Measurements from ENCODE around the gene TSPYL1.
"Not testable (repeated sequence)": the region's sequence is repeated elsewhere in the genome, so short reads cannot be mapped to it uniquely, and the experiment has no call there.

The TSPYL1 gene

DNA sequence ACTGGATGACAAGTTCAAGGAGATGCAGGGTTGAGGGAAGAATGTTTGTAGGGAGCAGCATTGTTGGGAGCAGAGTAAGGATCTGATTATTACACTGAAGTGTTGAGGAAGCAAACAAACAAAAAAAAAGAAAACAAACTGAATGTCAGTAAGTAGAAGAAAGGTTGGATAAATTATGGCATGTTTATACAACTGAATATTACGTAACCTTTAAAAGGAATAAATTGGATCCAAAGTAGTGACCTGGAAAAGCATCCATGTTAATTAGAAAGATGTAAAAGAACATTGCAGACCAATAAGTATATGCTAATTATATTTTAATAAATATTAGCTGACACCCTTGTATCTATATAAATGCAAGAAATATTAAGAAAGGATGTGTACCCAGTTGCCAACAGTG is 12.8 kb upstream of the TSPYL1 start:
- no peak for DNase-seq

DNA sequence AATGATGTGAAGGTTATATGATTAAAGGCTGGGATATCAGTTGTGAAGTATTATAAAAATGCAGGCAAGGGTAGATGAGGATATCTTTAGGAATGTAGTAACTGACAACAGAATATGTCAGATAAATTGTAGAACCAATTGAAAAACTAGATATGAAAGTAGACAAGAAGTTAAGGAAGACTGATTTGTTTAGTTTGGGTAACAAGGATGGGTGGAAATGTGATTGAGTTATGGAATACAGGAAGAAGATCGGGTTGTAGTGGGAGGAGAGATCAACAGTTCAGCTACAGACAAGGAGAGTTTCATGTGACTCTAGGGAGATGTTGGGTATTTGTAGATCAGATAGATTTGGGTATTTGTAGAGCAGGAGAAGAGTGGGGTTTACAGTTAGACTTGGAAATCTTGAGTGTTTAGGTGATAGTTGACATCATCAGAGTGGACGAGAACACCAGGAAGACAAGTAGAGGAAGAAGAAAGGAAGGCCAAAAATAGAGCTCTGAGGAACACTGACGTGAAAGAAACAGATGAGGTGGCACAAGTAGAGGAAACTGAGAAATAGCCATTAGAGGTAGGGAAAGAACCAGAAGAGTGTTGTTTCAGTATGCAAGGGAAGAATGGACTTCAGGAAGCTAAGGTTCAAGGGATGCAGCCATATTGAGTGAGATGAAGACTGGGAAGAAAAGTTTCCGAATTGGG is 12.1 kb upstream of the TSPYL1 start:
- DNase-seq, result no peak

DNA sequence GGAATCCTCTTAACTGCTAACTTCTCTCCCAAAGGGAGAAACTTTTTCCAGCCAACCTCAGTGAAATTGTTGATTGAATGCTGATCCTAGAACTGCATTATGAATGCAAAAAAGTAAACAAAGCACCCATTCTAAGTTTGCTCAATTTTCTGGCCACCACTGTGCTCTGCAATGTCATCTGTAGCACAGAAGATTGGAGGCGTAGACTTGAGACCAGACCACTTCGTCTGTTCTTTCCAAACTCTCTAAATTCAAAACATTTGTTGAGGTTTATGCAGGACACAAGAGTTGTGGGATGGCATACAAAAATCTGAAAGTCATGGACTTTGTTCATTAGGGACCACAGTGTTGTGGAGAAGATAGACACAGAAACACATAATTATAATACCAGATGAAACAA is 11.1 kb upstream of the TSPYL1 start:
- no peak for DNase-seq

DNA sequence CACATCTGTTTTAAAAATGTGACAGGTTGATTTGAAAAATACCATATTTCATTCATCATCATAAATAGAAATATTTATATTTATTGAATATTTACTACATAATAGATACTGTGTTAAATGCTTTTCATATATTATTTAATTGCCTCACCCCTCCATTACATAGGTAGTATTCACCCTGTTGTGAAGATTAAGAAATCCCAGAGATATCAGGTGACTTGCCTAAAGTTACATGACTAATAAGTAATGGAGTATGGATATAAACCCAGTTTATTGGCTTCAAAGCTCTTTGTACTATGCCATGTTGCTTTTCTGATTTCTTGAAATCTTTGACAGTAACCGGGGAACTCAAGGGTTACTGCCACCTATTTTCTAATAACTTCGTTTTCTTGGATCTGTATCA is 10.1 kb upstream of the TSPYL1 start:
- no peak for DNase-seq

DNA sequence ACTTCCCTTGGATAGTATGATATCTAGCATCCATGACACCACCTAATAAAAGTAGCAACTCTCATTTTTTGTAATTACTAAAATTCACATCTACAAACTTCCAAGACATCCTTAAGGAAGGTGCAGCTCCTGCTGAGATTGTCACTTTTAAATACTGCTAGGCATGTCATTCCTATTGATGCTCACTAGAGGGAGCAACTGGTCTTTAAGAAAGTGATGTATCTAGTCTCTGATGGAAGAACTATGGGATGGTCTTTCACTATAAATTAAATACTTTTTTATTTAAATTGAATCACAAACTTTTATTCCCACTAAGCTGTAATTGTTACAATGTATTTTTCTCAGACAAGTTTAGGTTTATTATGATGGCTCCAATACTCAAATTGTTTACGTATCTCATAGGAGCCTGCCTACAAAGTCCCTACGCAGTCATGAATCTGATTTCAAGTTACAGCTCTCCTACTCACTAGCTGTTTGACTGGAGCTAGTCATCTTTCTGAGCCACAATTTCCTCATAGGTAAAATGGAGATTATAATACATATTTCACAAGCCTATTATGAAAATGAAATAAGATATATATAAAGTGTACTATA is 8.1 kb upstream of the TSPYL1 start:
- peak; percentile 57 for DNase-seq

DNA sequence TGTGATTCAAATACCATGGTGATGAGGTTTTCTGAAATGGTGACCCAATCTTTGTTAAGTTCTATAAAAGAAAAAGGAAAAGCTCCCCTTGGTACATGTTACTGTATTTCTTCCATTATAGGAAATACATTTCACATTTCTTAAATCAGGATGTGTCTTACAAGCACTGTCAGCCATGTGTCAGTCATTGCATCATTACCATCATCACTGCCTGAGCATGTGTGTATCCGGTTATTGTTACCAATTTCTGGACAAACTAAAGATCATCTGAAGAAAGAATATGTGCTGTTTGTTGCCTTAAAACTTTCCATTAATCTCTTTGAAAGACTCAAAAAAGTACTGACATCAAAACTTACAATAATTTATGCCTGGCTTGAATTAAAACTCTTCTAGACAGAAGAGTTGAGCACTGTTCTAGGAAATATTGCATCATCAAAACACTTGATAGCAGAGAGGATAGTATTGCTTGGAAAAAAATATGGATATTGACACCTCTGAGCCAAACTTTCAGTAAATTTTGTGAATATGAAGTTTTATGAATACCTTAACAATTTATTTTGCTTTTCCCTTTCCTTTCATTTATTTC is 7.1 kb upstream of the TSPYL1 start:
- no peak for DNase-seq

DNA sequence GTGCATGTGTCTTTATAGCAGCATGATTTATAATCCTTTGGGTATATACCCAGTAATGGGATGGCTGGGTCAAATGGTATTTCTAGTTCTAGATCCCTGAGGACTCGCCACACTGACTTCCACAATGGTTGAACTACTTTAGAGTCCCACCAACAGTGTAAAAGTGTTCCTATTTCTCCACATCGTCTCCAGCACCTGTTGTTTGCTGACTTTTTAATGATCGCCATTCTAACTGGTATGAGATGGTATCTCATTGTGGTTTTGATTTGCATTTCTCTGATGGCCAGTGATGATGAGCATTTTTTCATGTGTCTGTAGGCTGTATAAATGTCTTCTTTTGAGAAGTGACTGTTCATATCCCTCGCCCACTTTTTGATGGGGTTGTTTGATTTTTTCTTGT is 5.3 kb upstream of the TSPYL1 start:
- not testable (repeated sequence) for DNase-seq

DNA sequence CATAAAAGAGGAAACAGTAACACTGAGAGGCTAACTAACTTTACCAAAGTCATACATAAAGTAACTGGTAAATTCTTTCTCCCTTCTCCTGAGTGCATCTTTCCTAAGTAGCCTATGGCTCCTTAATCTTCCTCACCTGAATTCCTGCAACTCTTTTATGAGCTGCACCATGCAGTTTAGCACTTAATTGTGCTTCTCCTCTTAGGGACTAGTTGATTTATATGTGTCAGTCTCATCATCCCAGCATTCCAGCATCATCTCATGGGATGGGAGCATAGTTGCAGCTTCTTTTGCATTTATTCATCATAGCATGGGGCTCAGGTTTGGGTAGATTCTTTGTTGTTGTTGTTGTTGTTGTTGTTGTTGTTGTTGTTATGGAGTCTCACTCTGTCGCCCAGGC is 3.5 kb upstream of the TSPYL1 start:
- no peak for DNase-seq

DNA sequence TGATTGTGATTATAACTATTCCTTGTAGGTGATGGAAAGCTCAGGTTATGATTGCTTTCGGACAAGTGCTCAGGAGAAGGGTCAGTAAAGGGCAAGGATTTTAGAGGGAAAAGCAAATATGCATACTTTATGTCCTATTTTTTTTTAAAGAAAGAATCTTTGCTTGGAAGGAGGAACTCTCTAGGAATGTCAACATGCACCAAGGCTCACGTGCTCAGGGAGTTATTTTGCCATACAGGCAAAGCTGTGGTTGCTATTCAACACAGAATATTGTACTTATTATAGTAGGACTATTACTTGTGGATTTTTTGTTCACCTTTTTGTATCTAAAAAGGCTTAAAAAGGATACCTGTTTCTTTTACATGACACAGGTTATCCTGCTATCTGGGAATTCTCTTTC is 3.0 kb upstream of the TSPYL1 start:
- DNase-seq, result no peak

DNA sequence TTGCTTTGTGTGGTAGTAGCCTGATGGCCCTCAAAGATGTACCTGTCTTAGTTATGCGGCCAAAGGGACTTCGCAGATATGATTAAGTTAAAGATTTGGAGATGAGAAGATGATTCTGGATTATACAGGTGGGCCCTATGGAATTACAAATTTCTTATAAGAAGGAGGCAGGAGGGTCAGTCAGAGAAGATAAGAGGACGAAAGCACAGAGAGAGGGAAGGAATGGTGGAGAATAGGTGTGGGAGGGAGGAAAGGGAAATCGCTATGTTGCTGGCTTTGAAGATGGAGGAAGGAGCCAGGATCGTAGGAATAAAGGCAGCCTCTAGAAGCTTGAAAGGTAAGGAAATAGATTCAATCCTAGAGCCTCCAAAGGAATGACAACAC is 1.2 kb upstream of the TSPYL1 start:
- DNase-seq, result no peak

DNA sequence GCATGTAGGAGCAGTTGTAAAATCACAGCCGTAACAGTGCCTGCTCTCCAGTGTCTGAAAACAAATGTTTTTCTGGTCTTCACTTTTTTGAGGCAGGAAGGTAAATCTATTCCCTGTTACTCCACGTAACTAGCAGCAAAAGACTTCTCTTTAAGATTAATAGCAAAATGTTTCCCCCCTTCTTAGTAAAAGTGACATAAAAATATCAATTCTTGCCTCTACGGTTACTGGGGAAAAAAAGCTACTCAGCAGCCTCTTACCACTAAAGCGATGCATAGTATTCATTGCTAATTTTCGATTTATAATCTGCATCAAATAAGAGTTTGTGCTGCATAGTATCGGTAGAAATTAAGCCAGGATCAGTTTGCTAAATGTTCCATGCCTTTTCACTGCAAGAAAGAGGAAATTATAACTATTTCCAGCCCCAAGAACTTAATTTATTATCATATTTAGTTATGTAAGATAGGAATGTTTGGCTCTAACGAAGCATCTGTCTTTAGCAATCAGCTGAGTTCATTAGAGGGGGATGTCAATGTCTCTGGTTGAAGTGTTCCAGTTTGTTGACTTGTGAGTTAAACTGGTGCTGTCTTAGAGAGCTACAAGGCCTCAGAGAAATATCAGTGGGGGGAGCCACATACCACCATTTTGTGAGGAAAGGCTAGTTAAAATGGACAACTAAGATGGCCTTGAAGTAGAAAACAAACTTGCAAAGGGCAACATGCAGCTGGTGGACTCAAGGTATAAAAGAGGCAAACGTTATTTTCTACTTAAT is 617 bp upstream of the TSPYL1 start:
- DNase-seq, result peak; percentile 28

DNA sequence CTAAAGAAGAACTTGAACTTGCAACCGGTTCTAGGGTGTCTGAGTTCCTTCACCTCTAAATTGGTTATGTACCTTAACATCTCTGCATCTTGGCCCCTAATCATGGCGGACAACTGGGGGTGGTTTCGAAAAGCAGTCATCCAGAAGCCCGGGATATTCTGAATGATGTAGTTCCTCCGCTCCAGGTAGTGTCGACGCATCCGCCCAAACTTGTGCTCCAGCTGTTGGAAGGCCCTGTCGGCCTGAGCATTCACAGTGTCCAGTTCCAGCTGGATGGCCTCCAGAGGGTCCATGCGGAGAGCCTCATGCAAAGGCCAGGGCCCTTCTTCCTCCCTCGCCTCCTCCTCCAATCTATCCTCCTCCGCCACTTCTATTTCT is 887 bp downstream of the TSPYL1 start:
- DNase-seq, result peak; percentile 40

DNA sequence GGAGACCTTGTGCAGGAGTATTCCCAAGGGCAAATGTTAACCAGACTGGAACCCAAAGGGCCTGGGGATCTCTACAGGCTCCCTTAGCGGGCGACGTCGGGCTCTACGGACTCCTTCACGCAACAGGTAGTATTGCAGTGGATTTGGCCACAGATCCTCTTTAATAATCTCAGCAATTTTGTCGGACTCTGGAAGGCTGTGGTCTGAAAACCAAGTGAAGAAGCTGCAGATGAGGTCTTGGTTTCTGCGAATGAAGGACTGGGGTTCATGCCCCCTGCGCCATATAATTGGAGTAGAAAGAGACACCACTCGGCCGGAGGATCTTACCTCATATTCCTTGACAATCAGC is 1.3 kb downstream of the TSPYL1 start:
- DNase-seq, result no peak

DNA sequence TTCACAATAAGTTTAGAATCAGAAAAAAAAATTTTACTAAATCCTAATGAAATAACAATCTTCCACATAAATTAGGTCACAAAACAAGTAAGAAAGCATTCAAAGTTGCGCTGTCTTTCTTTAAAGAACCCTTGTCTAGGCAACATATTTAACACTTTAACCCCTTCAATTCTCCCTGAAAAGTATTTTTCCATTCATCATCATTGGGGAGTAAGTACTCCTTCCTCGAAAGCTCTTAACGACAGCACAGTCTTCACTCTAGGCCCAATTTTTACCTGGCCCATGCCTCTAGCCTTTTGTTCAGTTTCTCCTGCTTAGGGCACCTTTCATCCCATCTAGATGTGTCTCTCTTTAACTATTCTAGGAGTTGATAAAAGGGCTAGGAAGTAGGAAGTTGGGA is 2.6 kb downstream of the TSPYL1 start:
- DNase-seq, result no peak

DNA sequence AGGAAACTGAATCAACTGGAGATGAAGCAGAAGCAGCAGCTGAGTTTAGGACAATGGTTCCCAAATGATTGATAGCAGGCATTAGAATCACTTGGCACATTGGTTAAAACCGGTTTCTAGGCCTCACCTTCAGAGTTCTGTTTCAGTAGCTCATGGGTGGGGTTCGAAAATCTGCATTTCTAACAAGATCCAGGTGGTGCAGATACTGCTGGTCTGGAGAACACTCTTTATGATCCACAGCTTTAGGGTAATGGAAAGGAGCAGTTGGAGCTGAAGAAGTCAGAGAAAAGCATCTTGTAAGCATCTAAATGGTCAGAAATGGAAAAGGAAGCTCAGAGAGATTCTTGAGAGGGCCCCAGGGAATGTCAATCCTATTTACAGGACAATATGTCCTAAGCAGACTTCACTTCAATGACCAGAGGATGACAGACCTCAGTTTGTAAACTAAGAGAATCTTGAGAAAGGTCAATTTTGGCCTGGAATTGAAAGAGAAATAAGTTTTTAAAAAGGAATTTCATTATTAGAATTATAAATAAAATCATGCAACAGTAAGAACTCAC is 8.5 kb downstream of the TSPYL1 start:
- no peak for DNase-seq

DNA sequence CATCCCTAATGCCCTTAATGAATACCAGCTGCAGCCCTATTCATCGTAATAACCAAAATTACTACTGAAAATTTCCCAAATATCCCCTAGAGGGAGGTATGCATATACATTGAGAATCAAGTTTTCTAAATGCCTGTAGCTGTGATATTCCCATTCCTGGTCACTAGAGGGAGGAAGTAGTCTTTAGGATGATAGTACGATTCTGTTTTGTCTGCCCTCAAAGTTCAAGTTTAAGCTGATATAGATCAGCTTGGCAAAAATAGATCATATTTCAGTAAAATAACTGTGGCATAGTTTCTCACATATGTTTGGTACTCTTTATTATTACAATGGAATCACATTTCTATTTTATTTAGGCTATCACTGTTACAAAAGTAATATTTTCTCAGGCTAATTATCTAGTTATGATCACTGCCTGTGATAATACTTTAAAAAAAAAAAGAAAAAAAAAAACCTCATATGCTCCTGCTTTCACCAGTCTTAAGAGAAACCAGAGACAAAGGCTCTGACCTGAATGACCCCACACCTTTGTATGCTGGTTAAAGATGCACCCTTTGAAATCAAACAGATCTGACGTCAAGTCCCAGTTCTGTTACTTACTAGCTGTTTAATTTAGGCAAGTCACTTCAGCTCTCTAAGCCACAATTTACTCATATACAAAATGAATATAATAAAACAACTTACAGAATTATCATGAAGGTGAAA is 11.0 kb downstream of the TSPYL1 start:
- DNase-seq, result peak; percentile 71

DNA sequence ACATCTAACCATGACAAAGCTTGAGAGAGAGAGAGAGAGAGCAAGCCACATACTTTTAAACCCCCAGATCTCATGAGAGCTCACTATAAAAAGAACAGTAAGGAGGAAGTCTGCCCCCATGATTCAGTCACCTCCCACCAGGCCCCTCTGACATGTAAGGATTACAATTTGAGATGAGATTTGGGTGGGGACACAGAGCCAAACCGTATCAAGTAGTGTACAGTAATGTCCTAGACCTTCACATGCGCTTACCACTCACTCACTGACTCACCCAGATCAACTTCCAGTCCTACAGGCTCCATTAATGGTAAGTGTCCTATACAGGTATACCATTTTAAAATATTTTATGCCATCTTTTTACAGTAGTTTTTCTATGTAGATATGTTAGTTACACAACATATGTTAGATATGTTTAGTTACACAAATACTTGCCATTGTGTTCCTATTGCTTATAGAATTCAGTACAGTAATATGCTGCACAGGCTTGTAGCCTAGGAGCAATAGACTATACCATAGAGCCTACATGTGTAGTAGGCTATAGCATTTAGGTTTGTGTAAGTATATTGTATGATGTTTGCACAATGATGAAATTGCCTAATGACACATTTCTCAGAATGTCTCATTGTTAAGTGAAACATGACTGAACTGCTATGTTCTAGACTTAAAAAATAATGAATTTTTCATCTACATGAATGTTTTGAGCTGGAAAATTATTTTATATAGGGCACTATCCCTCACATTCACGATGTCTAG is 11.7 kb downstream of the TSPYL1 start:
- no peak for DNase-seq

DNA sequence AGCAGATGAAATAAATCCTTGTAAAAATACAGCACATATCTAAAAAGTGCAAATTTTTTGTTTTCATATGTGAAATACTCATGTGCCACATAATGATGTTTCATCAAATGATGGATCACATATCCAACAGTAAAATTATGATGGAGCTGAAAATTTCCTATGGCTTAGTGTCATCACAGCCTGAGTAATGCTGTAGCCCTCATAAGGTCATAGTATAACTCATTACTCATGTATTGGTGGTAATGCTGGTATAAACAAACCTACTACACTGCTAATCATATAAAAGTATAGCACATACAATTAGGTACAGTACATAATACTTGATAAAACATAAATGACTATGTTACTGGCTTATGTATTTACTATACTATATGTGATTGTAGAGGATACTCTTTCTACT is 12.9 kb downstream of the TSPYL1 start:
- no peak for DNase-seq

DNA sequence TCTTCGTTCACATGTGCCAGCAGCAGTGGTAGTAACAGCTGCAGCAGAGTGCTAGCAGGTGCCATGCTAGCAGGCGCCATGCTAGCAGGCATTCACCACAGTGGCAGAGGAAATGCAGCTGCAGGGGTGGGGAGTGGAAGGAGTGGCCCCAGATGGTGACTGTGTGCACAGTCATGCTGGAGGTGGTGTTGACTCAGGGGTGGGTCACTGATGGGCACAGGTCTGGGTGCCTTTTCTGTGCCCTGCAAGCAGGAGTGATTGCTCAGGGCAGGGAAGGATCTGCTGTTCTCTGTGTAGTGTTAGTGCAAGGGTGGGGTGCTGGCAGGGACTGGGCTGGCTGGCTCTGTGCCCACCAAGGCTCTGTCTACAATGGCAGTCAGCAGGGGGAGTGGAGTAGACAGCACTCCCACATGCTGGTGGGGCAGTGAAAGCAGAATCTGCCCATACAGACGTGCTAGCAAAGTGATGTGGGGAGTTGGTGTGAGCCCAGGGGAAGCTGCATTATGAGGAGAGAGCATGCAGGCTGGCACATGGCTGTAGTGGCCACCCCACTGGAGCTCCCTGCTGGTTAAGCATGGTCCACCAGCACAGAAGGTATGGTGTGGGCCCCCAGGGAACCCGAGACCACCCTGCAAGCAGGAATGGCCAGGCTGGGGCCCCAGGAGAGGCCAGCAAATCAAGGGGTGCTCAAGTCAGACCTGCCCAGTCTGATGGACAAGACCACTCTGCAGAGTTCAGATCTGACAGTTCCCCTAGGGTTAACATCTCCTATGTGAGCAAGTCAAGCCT is 14.5 kb downstream of the TSPYL1 start:
- DNase-seq, result no peak

DNA sequence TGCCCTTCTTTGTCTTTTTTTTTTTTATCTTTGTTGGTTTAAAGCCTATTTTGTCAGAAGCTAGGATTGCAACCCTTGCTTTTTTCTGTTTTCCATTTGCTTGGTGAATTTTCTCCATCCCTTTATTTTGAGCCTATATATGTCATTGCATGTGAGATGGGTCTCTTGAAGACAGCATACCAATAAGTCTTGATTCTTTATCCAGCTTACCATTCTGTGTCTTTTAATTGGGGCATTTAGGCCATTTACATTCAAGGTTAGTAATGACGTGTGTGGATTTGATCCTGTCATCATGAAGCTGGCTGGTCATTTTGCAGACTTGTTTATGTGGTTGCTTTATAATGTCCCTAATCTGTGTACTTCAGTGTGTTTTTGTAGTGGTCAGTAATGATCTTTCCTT is 16.4 kb downstream of the TSPYL1 start:
- DNase-seq, result no peak

DNA sequence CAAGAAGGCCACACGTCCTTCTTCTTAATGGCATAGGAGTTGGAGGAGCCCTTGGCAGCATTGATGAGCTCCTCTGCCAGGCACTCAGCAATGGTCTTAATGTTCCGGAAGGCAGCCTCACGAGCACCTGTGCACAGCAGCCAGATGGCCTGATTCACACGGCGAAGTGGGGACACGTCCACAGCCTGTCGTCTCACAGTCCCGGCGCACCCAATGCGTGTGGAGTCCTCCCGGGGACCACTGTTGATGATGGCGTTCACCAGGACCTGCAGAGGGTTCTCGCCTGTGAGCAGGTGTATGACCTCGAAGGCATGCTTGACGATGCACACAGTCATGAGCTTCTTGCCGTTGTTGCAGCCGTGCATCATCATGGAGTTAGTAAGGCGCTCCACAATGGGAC is 21.2 kb downstream of the TSPYL1 start:
- no peak for DNase-seq

DNA sequence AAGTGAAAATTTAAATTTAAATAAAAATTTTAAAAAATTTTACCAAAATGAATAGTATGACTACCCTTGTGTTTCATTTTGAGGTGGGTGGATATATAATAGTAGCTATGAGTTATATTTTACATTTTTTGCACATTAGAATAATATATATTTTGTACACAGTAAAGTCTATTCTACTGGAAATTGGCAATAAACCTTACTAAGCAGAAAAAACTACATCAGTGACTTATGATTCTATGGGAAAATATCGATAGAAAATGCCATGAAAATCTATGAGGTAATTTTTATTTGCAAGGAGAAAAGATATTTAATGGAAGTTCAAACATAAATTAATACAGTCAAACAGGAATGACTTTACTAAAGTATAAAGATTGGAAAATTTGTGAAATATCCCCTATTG is 23.0 kb downstream of the TSPYL1 start:
- DNase-seq, result no peak

Measured in CD4-positive, alpha-beta T cell treated with Interleukin-10 for 1 hour (primary cell).